Aorta (tissue), 5 donors: ENCODE data around the gene PPFIBP1. TPM values are rescaled to one million over a fixed set of nuclear protein-coding genes. Genes with fewer than 3 reads are reported as not detected.
A peak's percentile ranks its signal among the peaks of the same experiment; 100 is the strongest.

Source experiments
- ATAC-seq: fragments of 200-7000 bp; cut with Tn5 transposase; one replicate; pipeline ENCODE4 v1.9.1; 2022; ENCODE audit warnings: moderate library complexity; ENCODE audit not compliant: low FRiP score
- DNase-seq, 2 donors: peaks; one replicate each; pipeline ENCODE4 v3.0.0-alpha.2; 2020
- H3K27ac ChIP-seq, 2 donors: one replicate each; pipeline ENCODE4 v1.5.1; 2013; ENCODE audit warnings: low read length in 2 of 2, mild to moderate bottlenecking in 2 of 2, moderate library complexity in 2 of 2, control low read depth in 1 of 2, inconsistent platforms in 1 of 2, low read depth in 1 of 2
- H3K27me3 ChIP-seq, 2 donors: one replicate each; pipeline ENCODE4 v1.6.1; 2013; ENCODE audit warnings: control low read depth in 1 of 2, low read length in 1 of 2, mild to moderate bottlenecking in 1 of 2, moderate library complexity in 1 of 2; ENCODE audit not compliant: insufficient read depth in 2 of 2, control insufficient read depth in 1 of 2
- H3K36me3 ChIP-seq, 2 donors: one replicate each; pipeline ENCODE4 v1.6.1; 2013; ENCODE audit warnings: control low read depth in 1 of 2, low read length in 1 of 2, mild to moderate bottlenecking in 1 of 2; ENCODE audit not compliant: insufficient read depth in 2 of 2, control insufficient read depth in 1 of 2
- H3K4me1 ChIP-seq, 2 donors: one replicate each; pipeline ENCODE4 v1.6.1; 2013; ENCODE audit warnings: low read length in 2 of 2, control low read depth in 1 of 2, mild to moderate bottlenecking in 1 of 2, moderate library complexity in 1 of 2; ENCODE audit not compliant: insufficient read depth in 2 of 2, control insufficient read depth in 1 of 2
- H3K4me3 ChIP-seq, 2 donors: one replicate each; pipeline ENCODE4 v1.5.1; 2013; ENCODE audit warnings: low read length in 2 of 2, control low read depth in 1 of 2, mild to moderate bottlenecking in 1 of 2
- H3K9me3 ChIP-seq: one replicate; pipeline ENCODE4 v1.6.1; 2013; ENCODE audit warnings: mild to moderate bottlenecking, low read length; ENCODE audit not compliant: control insufficient read depth
- WGBS, 2 donors: extraction: QIAGEN DNeasy Blood & Tissue Kit; methylation state at CpG; one replicate each; pipeline ENCODE4 v1.1.7; 2013; 5-methylcytosine and 5-hydroxymethylcytosine counted together
- intact Hi-C, 2 donors: fragments of 100-400 bp; cut with DNase I; formaldehyde crosslinking; loops; one replicate each; pipeline versions ENCODE4 v1.14.2 to v1.15.0; 2022
- polyA plus RNA-seq, 2 donors: library from polyadenylated mRNA; stranded (reverse); fragments of 200-250 nt; gene quantifications; one replicate each; pipeline ENCODE4 v1.2.3, GENCODE V29; 2013
- total RNA-seq, 2 donors: library from RNA; stranded (reverse); fragmentation: NEBNext Ultra II Directional; extraction: Animal tissue kit (Norgen Biotek cat#: 25700); gene quantifications; one replicate each; pipeline ENCODE4 v1.2.1, GENCODE V29; 2021
- donor health status: healthy with polysubstance abuse.
- donor health status: Bipolar disorder and iron deficiency.
- donor health status: DM: no; HTN: no; CAD: no.
- donor health status: DM: no; HTN: no; CAD: no.
- donor health status: DM: yes; HTN: yes; CAD: no.

Gene PPFIBP1
- total and polyA plus RNA-seq, 4 donors: 29.7 to 247 (median 108) TPM

- no peak for DNase-seq
- Histone ChIP-seq H3K27ac (no peak overlapping the region), H3K9me3 (no peaks in the 10 kb centered on the region), H3K27me3 (no peaks in the 10 kb centered on the region), H3K4me1 (peaks cover 2 to 16% of the 10 kb centered on the region in 2 donors), H3K36me3 (no peaks in the 10 kb centered on the region), H3K4me3 (no peak overlapping the region)
- 55 to 72% methylated on average over 3 of the region's 3 CpGs for WGBS, 2 donors
- intact Hi-C loops: loop anchor here in 1 of 2 donors (5.0 to 10.0 kb wide), 2 partner anchors 66 to 99 kb away; no protein-coding TSS in a partner anchor
- no peak for ATAC-seq
Measured at GRCh38 chr12:27528788-27529187, 4.8 kb downstream of the PPFIBP1 start.

- DNase-seq (no peak), ATAC-seq (no peak)
- Histone ChIP-seq H3K27me3 (no peaks in the 10 kb centered on the region), H3K27ac (peak overlapping the region in 1 of 2 donors; percentile 57), H3K4me3 (no peak overlapping the region), H3K9me3 (no peaks in the 10 kb centered on the region), H3K4me1 (peaks cover 3 to 16% of the 10 kb centered on the region in 2 donors), H3K36me3 (no peaks in the 10 kb centered on the region)
- 59 to 62% methylated on average over 7 of the region's 7 CpGs for WGBS, 2 donors
- intact Hi-C loops: loop anchor here in 1 of 2 donors (1.0 kb wide), 1 partner anchor 126 kb away; no protein-coding TSS in a partner anchor
Measured at GRCh38 chr12:27530157-27530922, 6.3 kb downstream of the PPFIBP1 start.

- no peaks in the 10 kb centered on the region for H3K9me3 ChIP-seq
- H3K27ac ChIP-seq: peak overlapping the region in 1 of 2 donors; percentile 17
- no peaks in the 10 kb centered on the region for H3K27me3 ChIP-seq
- DNase-seq (no peak), ATAC-seq (no peak)
- H3K4me1 ChIP-seq: peaks cover 1 to 16% of the 10 kb centered on the region in 2 donors
- H3K36me3 ChIP-seq: peaks cover 0 to 2% of the 10 kb centered on the region in 2 donors
- intact Hi-C loops: no loop called here
- 45 to 51% methylated on average over 4 of the region's 4 CpGs for WGBS, 2 donors
- no peak overlapping the region for H3K4me3 ChIP-seq
Measured at GRCh38 chr12:27531896-27532295, 7.9 kb downstream of the PPFIBP1 start.

GRCh38 chr12:27534060-27534764, 10.2 kb downstream of the PPFIBP1 start:
- ATAC-seq (no peak), DNase-seq (no peak)
- intact Hi-C loops: no loop called here
- no peak overlapping the region for H3K4me3 ChIP-seq
- H3K36me3 ChIP-seq: peaks cover 0 to 2% of the 10 kb centered on the region in 2 donors
- no peaks in the 10 kb centered on the region for H3K9me3 ChIP-seq
- H3K27me3 ChIP-seq: no peaks in the 10 kb centered on the region
- 80 to 81% methylated on average over 6 of the region's 6 CpGs for WGBS, 2 donors
- peak overlapping the region in 1 of 2 donors; percentile 28 for H3K27ac ChIP-seq
- peaks cover 6 to 25% of the 10 kb centered on the region in 2 donors for H3K4me1 ChIP-seq

GRCh38 chr12:27534765-27535161, 10.8 kb downstream of the PPFIBP1 start:
- no peak overlapping the region for H3K4me3 ChIP-seq
- H3K27me3 ChIP-seq: no peaks in the 10 kb centered on the region
- peaks cover 6 to 25% of the 10 kb centered on the region in 2 donors for H3K4me1 ChIP-seq
- 84 to 93% methylated on average over 1 of the region's 1 CpG for WGBS, 2 donors
- H3K27ac ChIP-seq: peak overlapping the region in 1 of 2 donors; percentile 28
- no peaks in the 10 kb centered on the region for H3K9me3 ChIP-seq
- intact Hi-C loops: no loop called here
- ATAC-seq (no peak), DNase-seq (no peak)
- peaks cover 0 to 2% of the 10 kb centered on the region in 2 donors for H3K36me3 ChIP-seq

GRCh38 chr12:27535318-27535717, 11.3 kb downstream of the PPFIBP1 start:
- Histone ChIP-seq H3K4me1 (peaks cover 8 to 28% of the 10 kb centered on the region in 2 donors), H3K9me3 (no peaks in the 10 kb centered on the region), H3K36me3 (peaks cover 0 to 2% of the 10 kb centered on the region in 2 donors), H3K27me3 (no peaks in the 10 kb centered on the region), H3K4me3 (no peak overlapping the region), H3K27ac (no peak overlapping the region)
- DNase-seq (no peak), ATAC-seq (no peak)
- 95 to 98% methylated on average over 6 of the region's 6 CpGs for WGBS, 2 donors
- intact Hi-C loops: no loop called here

GRCh38 chr12:27537855-27538675, 14.1 kb downstream of the PPFIBP1 start:
- DNase-seq: no peak
- no peaks in the 10 kb centered on the region for H3K9me3 ChIP-seq
- 9 to 19% methylated on average over 8 of the region's 8 CpGs for WGBS, 2 donors
- no peaks in the 10 kb centered on the region for H3K27me3 ChIP-seq
- intact Hi-C loops: no loop called here
- H3K36me3 ChIP-seq: peaks cover 0 to 2% of the 10 kb centered on the region in 2 donors
- peak; percentile 53 for ATAC-seq
- H3K4me1 ChIP-seq: peaks cover 13 to 25% of the 10 kb centered on the region in 2 donors
- peak overlapping the region in 1 of 2 donors; percentile 31 for H3K4me3 ChIP-seq
- peak overlapping the region; percentile 93 to 98 for H3K27ac ChIP-seq

- Histone ChIP-seq H3K4me1 (peaks cover 13 to 25% of the 10 kb centered on the region in 2 donors), H3K36me3 (peaks cover 0 to 2% of the 10 kb centered on the region in 2 donors), H3K27ac (peak overlapping the region in 1 of 2 donors; percentile 45), H3K27me3 (no peaks in the 10 kb centered on the region), H3K9me3 (no peaks in the 10 kb centered on the region), H3K4me3 (no peak overlapping the region)
- DNase-seq (no peak), ATAC-seq (no peak)
- intact Hi-C loops: no loop called here
- WGBS, 2 donors: 3 to 6% methylated on average over 4 of the region's 4 CpGs
Measured at GRCh38 chr12:27539191-27539631, 15.2 kb downstream of the PPFIBP1 start.
